ENCODE data around the gene NLN. TPM values are rescaled to one million over a fixed set of nuclear protein-coding genes. Genes with fewer than 3 reads are reported as not detected.
A peak's percentile ranks its signal among the peaks of the same experiment; 100 is the strongest.

The NLN gene
- total and polyA plus RNA-seq, 7 experiments from 2014 or later: 2.5 to 11.9 (median 3.6) TPM

DNA sequence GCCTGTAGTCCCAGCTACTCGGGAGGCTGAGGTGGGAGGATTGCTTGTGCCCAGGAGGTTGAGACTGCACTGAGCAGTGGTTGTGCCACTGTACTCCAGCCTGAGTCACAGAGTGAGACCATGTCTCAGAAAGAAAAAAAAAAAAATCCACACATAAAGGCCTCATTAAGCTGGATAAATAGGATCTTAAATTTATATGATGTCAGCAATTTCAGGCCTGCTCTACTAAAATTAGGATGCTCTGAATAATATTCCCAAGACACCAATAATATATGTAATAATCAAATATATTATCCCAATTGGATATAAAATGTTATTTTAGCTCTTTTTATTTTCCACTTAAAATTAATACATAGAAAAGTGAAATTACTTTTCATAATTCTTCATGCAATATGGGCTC is 43.6 kb downstream of the NLN start:
- Mint-ChIP-seq H3K36me3 (peaks cover 7 to 27% (median 13%) of the 10 kb centered on the region in 5 donors), H3K27me3 (no peaks in the 10 kb centered on the region), H3K4me1 (peaks cover 3 to 19% (median 6%) of the 10 kb centered on the region in 7 donors), H3K4me3 (no peak overlapping the region), H3K27ac (no peak overlapping the region), H3K9me3 (peaks cover 0 to 13% (median 6%) of the 10 kb centered on the region in 11 donors)
- Histone ChIP-seq H3K4me3 (ENCODE audit: low read length) (no peak overlapping the region), H3K27me3 (ENCODE audit: control insufficient read depth in 2 of 2, insufficient read depth in 2 of 2, low read length in 2 of 2) (no peaks in the 10 kb centered on the region), H3K27ac (ENCODE audit: low read depth, low read length) (no peak overlapping the region), H3K36me3 (ENCODE audit: control insufficient read depth in 2 of 3, insufficient read depth in 3 of 3, low read length in 3 of 3) (no peaks in the 10 kb centered on the region), H3K9me3 (ENCODE audit: control insufficient read depth in 2 of 3, low read length in 3 of 3) (no peaks in the 10 kb centered on the region), H3K4me1 (ENCODE audit: control insufficient read depth in 2 of 2, insufficient read depth in 2 of 2, low read length in 2 of 2) (peaks cover 0 to 4% of the 10 kb centered on the region in 2 donors)
- intact Hi-C loops (cut with micrococcal nuclease): no loop called here
- ATAC-seq (no peak), DNase-seq (no peak)
- ChIA-PET POLR2A (interaction anchor here (0.8 to 1.3 kb wide), 2 partner anchors 10 to 159 kb away, joined by 3 read pairs; no protein-coding TSS in a partner anchor), CTCF (interaction anchor here (0.6 kb wide), 1 partner anchor 224 kb away, joined by 3 read pairs; no protein-coding TSS in a partner anchor)

DNA sequence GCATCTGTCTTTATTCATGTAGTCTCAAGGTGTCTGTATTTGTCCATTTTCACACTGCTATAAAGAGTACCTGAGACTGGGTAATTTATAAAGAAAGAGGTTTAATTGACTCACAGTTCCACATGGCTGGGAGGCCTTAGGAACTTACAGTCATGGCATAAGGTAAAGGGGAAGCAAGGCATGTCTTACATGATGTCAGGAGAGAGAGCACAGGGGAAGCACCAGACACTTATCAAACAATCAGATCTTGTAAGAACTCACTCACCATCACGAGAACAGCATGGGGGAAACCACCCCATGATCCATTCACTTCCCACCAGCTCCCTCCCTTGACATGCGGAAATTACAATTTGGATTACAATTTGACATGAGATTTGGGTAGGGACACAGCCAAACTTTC is 44.2 kb downstream of the NLN start:
- ChIA-PET POLR2A (interaction anchor here (0.8 to 1.3 kb wide), 2 partner anchors 9 to 159 kb away, joined by 3 read pairs; no protein-coding TSS in a partner anchor), CTCF (interaction anchor here (0.6 kb wide), 1 partner anchor 224 kb away, joined by 3 read pairs; no protein-coding TSS in a partner anchor)
- intact Hi-C loops (cut with micrococcal nuclease): no loop called here

DNA sequence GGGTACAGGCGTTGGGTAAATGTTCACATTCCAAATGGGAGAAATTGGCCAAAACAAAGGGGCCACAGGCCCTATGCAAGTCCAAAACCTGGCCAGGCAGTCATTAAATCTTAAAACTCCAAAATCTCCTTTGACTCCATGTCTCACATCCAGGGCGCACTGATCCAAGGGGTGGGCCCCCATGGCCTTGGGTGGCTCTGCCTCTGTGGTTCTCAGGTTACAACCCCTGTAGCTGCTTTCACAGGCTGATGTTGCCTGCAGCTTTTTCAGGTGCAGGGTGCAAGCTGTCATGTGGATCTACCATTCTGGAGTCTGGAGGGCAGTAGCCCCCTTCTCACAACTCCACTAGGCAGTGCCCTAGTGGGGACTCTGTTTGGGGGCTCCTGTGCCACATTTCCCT is 44.8 kb downstream of the NLN start:
- H3K9me3 Mint-ChIP-seq: peaks cover 0 to 13% (median 6%) of the 10 kb centered on the region in 11 donors
- peaks cover 0 to 16% (median 0%) of the 10 kb centered on the region in 7 donors for H3K4me1 Mint-ChIP-seq
- Histone ChIP-seq H3K27ac (ENCODE audit: low read depth, low read length) (no peak overlapping the region), H3K9me3 (ENCODE audit: control insufficient read depth in 2 of 3, low read length in 3 of 3) (no peaks in the 10 kb centered on the region), H3K27me3 (ENCODE audit: control insufficient read depth in 2 of 2, insufficient read depth in 2 of 2, low read length in 2 of 2) (no peaks in the 10 kb centered on the region), H3K36me3 (ENCODE audit: control insufficient read depth in 2 of 3, insufficient read depth in 3 of 3, low read length in 3 of 3) (no peaks in the 10 kb centered on the region), H3K4me3 (ENCODE audit: low read length) (no peak overlapping the region), H3K4me1 (ENCODE audit: control insufficient read depth in 2 of 2, insufficient read depth in 2 of 2, low read length in 2 of 2) (peaks cover 0 to 4% of the 10 kb centered on the region in 2 donors)
- ChIA-PET CTCF (no interaction called here), POLR2A (interaction anchor here (1.3 kb wide), 1 partner anchor 8 kb away, joined by 3 read pairs; no protein-coding TSS in a partner anchor)
- no peak overlapping the region for H3K27ac Mint-ChIP-seq
- peaks cover 7 to 27% (median 13%) of the 10 kb centered on the region in 5 donors for H3K36me3 Mint-ChIP-seq
- intact Hi-C loops (cut with micrococcal nuclease): no loop called here
- no peak overlapping the region for H3K4me3 Mint-ChIP-seq
- no peaks in the 10 kb centered on the region for H3K27me3 Mint-ChIP-seq
- DNase-seq (no peak), ATAC-seq (no peak)

More for the DNA sequence above, 44.2 kb downstream of the NLN start:
- Histone ChIP-seq H3K4me3 (ENCODE audit: low read length) (no peak overlapping the region), H3K36me3 (ENCODE audit: control insufficient read depth in 2 of 3, insufficient read depth in 3 of 3, low read length in 3 of 3) (no peaks in the 10 kb centered on the region), H3K4me1 (ENCODE audit: control insufficient read depth in 2 of 2, insufficient read depth in 2 of 2, low read length in 2 of 2) (peaks cover 0 to 4% of the 10 kb centered on the region in 2 donors), H3K27ac (ENCODE audit: low read depth, low read length) (no peak overlapping the region), H3K27me3 (ENCODE audit: control insufficient read depth in 2 of 2, insufficient read depth in 2 of 2, low read length in 2 of 2) (no peaks in the 10 kb centered on the region), H3K9me3 (ENCODE audit: control insufficient read depth in 2 of 3, low read length in 3 of 3) (no peaks in the 10 kb centered on the region)
- Mint-ChIP-seq H3K9me3 (peaks cover 0 to 13% (median 6%) of the 10 kb centered on the region in 11 donors), H3K27ac (no peak overlapping the region), H3K4me1 (peaks cover 0 to 16% (median under 1%) of the 10 kb centered on the region in 7 donors), H3K36me3 (peaks cover 7 to 27% (median 13%) of the 10 kb centered on the region in 5 donors), H3K4me3 (no peak overlapping the region), H3K27me3 (no peaks in the 10 kb centered on the region)
- no peak for ATAC-seq
- DNase-seq: no peak

DNA sequence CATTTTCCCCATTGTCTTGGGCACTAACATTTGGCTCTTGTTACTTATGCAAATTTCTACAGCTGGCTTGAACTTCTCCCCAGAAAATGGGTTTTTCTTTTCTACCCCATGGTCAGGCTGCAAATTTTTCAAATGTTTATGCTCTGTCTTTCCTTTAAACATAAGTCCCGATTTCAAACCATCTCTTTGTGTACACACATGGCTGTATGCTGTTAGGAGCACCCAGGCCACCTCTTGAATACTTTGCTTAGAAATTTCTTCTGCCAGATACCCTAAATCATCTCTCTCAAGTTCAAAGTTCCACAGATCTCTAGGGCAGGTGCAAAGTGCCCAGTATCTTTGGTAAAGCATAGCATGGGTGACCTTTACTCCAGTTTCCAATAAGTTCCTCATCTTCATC is 45.6 kb downstream of the NLN start:
- Mint-ChIP-seq H3K27ac (no peak overlapping the region), H3K27me3 (no peaks in the 10 kb centered on the region), H3K4me1 (peaks cover 0 to 16% (median 0%) of the 10 kb centered on the region in 7 donors), H3K9me3 (peaks cover 0 to 13% (median 6%) of the 10 kb centered on the region in 11 donors), H3K4me3 (no peak overlapping the region), H3K36me3 (peaks cover 7 to 27% (median 13%) of the 10 kb centered on the region in 5 donors)
- Histone ChIP-seq H3K4me3 (ENCODE audit: low read length) (no peak overlapping the region), H3K4me1 (ENCODE audit: control insufficient read depth in 2 of 2, insufficient read depth in 2 of 2, low read length in 2 of 2) (no peaks in the 10 kb centered on the region), H3K36me3 (ENCODE audit: control insufficient read depth in 2 of 3, insufficient read depth in 3 of 3, low read length in 3 of 3) (no peaks in the 10 kb centered on the region), H3K9me3 (ENCODE audit: control insufficient read depth in 2 of 3, low read length in 3 of 3) (no peaks in the 10 kb centered on the region), H3K27ac (ENCODE audit: low read depth, low read length) (no peak overlapping the region), H3K27me3 (ENCODE audit: control insufficient read depth in 2 of 2, insufficient read depth in 2 of 2, low read length in 2 of 2) (no peaks in the 10 kb centered on the region)
- POLR2A ChIA-PET: no interaction called here
- CTCF ChIA-PET: no interaction called here
- DNase-seq (no peak), ATAC-seq (no peak)
- intact Hi-C loops (cut with micrococcal nuclease): no loop called here

DNA sequence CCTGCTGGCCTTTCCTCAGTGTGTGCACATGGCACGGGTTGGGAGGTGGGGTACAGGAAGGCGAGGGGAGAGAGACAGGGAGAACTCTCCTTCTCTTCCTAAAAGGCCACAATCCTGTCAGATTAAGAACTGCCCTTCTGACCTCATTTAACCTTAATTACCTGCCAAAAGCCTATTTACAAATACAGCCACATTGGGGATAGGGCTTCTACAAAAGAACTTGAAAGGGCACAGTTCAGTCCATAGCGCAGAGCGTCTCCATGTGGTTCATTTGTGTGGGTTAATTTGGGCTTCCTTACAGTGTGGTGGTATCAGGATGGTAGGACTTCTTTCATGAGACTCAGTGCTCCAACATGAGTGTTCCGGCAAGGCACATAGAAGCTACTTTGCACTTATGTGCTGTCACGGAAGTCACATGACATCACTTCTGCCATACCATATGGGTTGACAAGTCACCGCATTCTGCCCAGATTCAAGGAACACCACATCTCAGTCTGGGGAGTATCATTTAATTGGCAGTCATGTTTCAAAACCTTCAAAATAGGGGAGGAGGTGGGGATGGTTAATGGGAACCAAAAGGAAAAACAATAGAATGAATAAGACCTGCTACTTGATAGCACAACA is 46.8 kb downstream of the NLN start:
- Mint-ChIP-seq H3K36me3 (peaks cover 7 to 26% (median 13%) of the 10 kb centered on the region in 5 donors), H3K27me3 (no peaks in the 10 kb centered on the region), H3K4me1 (peaks cover 0 to 16% (median 0%) of the 10 kb centered on the region in 7 donors), H3K9me3 (peaks cover 0 to 13% (median 6%) of the 10 kb centered on the region in 11 donors), H3K4me3 (no peak overlapping the region), H3K27ac (peak overlapping the region in 1 of 9 donors; percentile 25)
- H3K4me1 ChIP-seq (ENCODE audit: control insufficient read depth in 2 of 2, insufficient read depth in 2 of 2, low read length in 2 of 2): no peaks in the 10 kb centered on the region
- intact Hi-C loops (cut with micrococcal nuclease): no loop called here
- ChIA-PET CTCF (no interaction called here), POLR2A (no interaction called here)
- no peak for ATAC-seq
- H3K9me3 ChIP-seq (ENCODE audit: control insufficient read depth in 2 of 3, low read length in 3 of 3): no peaks in the 10 kb centered on the region
- H3K36me3 ChIP-seq (ENCODE audit: control insufficient read depth in 2 of 3, insufficient read depth in 3 of 3, low read length in 3 of 3): no peaks in the 10 kb centered on the region
- no peak overlapping the region for H3K4me3 ChIP-seq (ENCODE audit: low read length)
- DNase-seq: no peak
- no peaks in the 10 kb centered on the region for H3K27me3 ChIP-seq (ENCODE audit: control insufficient read depth in 2 of 2, insufficient read depth in 2 of 2, low read length in 2 of 2)
- H3K27ac ChIP-seq (ENCODE audit: low read depth, low read length): no peak overlapping the region

DNA sequence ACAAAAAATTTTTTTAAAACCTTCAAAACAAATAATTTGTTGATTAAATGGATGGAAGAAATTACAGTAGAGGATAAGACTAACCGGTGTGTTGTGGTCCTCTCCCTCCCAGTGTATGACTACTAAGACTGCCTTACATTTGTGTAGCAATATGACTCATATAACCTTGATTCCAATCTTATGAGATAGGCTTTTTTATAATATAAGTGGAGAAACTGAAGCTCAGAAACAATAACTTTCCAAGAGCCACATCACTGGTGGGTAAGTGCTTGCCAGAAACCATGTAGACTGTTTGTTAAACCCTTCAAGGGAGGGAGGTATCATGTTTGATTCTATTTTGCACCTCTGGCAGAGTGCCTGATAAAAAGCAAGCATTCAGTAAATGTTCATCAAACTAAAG is 47.5 kb downstream of the NLN start:
- H3K27me3 ChIP-seq (ENCODE audit: control insufficient read depth in 2 of 2, insufficient read depth in 2 of 2, low read length in 2 of 2): no peaks in the 10 kb centered on the region
- CTCF ChIA-PET: no interaction called here
- H3K27ac ChIP-seq (ENCODE audit: low read depth, low read length): no peak overlapping the region
- no peaks in the 10 kb centered on the region for H3K27me3 Mint-ChIP-seq
- H3K36me3 Mint-ChIP-seq: peaks cover 7 to 26% (median 13%) of the 10 kb centered on the region in 5 donors
- H3K9me3 ChIP-seq (ENCODE audit: control insufficient read depth in 2 of 3, low read length in 3 of 3): no peaks in the 10 kb centered on the region
- ATAC-seq (no peak), DNase-seq (no peak)
- no peak overlapping the region for H3K4me3 Mint-ChIP-seq
- no peaks in the 10 kb centered on the region for H3K36me3 ChIP-seq (ENCODE audit: control insufficient read depth in 2 of 3, insufficient read depth in 3 of 3, low read length in 3 of 3)
- no peak overlapping the region for H3K4me3 ChIP-seq (ENCODE audit: low read length)
- H3K4me1 Mint-ChIP-seq: peaks cover 0 to 23% (median 0%) of the 10 kb centered on the region in 7 donors
- H3K27ac Mint-ChIP-seq: no peak overlapping the region
- no peaks in the 10 kb centered on the region for H3K4me1 ChIP-seq (ENCODE audit: control insufficient read depth in 2 of 2, insufficient read depth in 2 of 2, low read length in 2 of 2)
- intact Hi-C loops (cut with micrococcal nuclease): no loop called here
- POLR2A ChIA-PET: no interaction called here
- H3K9me3 Mint-ChIP-seq: peaks cover 0 to 13% (median 6%) of the 10 kb centered on the region in 11 donors
